Measurements from ENCODE around the gene MYZAP. TPM values are rescaled to one million over a fixed set of nuclear protein-coding genes. Genes with fewer than 3 reads are reported as not detected.

Gene MYZAP
- polyA plus RNA-seq, 1 of the 3 experiments (the other 2 are of a cell fraction), result 0.07 TPM

GRCh38 chr15:57557267-57557666, 34.4 kb upstream of the MYZAP start:
- Histone ChIP-seq H3K36me3 (replicated peaks in 1 of 2; ENCODE audit: control insufficient read depth in 1 of 2, insufficient read depth in 2 of 2, low read length in 1 of 2) (no peaks in the 10 kb centered on the region), H4K20me1 (ENCODE audit: insufficient read depth) (no peaks in the 10 kb centered on the region), H2AFZ (ENCODE audit: low read depth) (no peak overlapping the region), H3K4me2 (no peak overlapping the region), H3K4me1 (ENCODE audit: control insufficient read depth in 1 of 2, insufficient read depth in 2 of 2, low read depth in 1 of 2, low read length in 1 of 2) (peaks cover 21 to 22% of the 10 kb centered on the region in 2 experiments; a peak in 3 of 4 replicates), H3K27ac (ENCODE audit: low read depth in 2 of 2, low read length in 1 of 2) (no peak overlapping the region), H3K9ac (no peak overlapping the region), H3K4me3 (ENCODE audit: low read depth in 2 of 2, low read length in 1 of 2) (no peak overlapping the region), H3K9me3 (no peaks in the 10 kb centered on the region), H3K9me2 (no peaks in the 10 kb centered on the region), H3K79me2 (ENCODE audit: insufficient read depth) (no peaks in the 10 kb centered on the region), H3K27me3 (ENCODE audit: insufficient read depth) (no peaks in the 10 kb centered on the region), H3F3A (replicated peaks; ENCODE audit: insufficient read depth) (peaks cover under 1% of the 10 kb centered on the region)
- CTCF ChIA-PET, result interaction anchor here (1.5 to 12.5 kb wide), 3 partner anchors 11 to 514 kb away, joined by 4 to 145 read pairs (median 6); no protein-coding TSS in a partner anchor
- no peak for TF ChIP-seq YY1 (IDR thresholded peaks at IDR 0.05; ENCODE audit: low read depth)
- TF ChIP-seq RCOR1 (IDR thresholded peaks at IDR 0.05; ENCODE audit: low read length), result no peak
- TF ChIP-seq NFIC (IDR thresholded peaks at IDR 0.05; ENCODE audit: borderline replicate concordance), result no peak
- POLR2A ChIA-PET, result no interaction called here
- 83% methylated on average over 3 of the region's 3 CpGs for WGBS (ENCODE audit: low lambda C conversion rate)
- DNase-seq, result no peak

GRCh38 chr15:57557810-57558209, 33.9 kb upstream of the MYZAP start:
- no peaks in the 10 kb centered on the region for H3F3A ChIP-seq (replicated peaks; ENCODE audit: insufficient read depth)
- H3K27ac ChIP-seq (ENCODE audit: low read depth in 2 of 2, low read length in 1 of 2), result no peak overlapping the region
- peaks cover 15 to 28% of the 10 kb centered on the region in 2 experiments; a peak in 3 of 4 replicates for H3K4me1 ChIP-seq (ENCODE audit: control insufficient read depth in 1 of 2, insufficient read depth in 2 of 2, low read depth in 1 of 2, low read length in 1 of 2)
- POLR2A ChIA-PET, result no interaction called here
- no peaks in the 10 kb centered on the region for H3K36me3 ChIP-seq (replicated peaks in 1 of 2; ENCODE audit: control insufficient read depth in 1 of 2, insufficient read depth in 2 of 2, low read length in 1 of 2)
- H4K20me1 ChIP-seq (ENCODE audit: insufficient read depth), result no peaks in the 10 kb centered on the region
- H3K79me2 ChIP-seq (ENCODE audit: insufficient read depth), result no peaks in the 10 kb centered on the region
- TF ChIP-seq IRF3 (IDR thresholded peaks at IDR 0.05; ENCODE audit: low read depth, low read length) (no peak), ELF1 (IDR thresholded peaks at IDR 0.05) (no peak), USF2 (IDR thresholded peaks at IDR 0.05; ENCODE audit: borderline replicate concordance, low read depth, low read length) (no peak), CTCF (IDR thresholded peaks at IDR 0.05) (no peak), MEF2A (IDR thresholded peaks at IDR 0.05; ENCODE audit: borderline replicate concordance, low read depth) (no peak), TAF1 (IDR thresholded peaks at IDR 0.05; ENCODE audit: borderline replicate concordance, low read depth, low read length) (no peak)
- H3K9me2 ChIP-seq, result no peaks in the 10 kb centered on the region
- CTCF ChIA-PET, result interaction anchor here (0.7 to 12.5 kb wide), 4 partner anchors 12 to 513 kb away, joined by 3 to 145 read pairs (median 10); no protein-coding TSS in a partner anchor
- no peak overlapping the region for H2AFZ ChIP-seq (ENCODE audit: low read depth)
- no peak overlapping the region for H3K4me3 ChIP-seq (ENCODE audit: low read depth in 2 of 2, low read length in 1 of 2)
- DNase-seq, result no peak
- no peaks in the 10 kb centered on the region for H3K27me3 ChIP-seq (ENCODE audit: insufficient read depth)
- 77% methylated on average over 6 of the region's 6 CpGs for WGBS (ENCODE audit: low lambda C conversion rate)
- H3K4me2 ChIP-seq, result no peak overlapping the region
- H3K9ac ChIP-seq, result no peak overlapping the region
- no peaks in the 10 kb centered on the region for H3K9me3 ChIP-seq

Measured in SK-N-SH (cell line).